Endothelial cell of umbilical vein (primary cell): ENCODE results near the gene MRPL12. TPM values are rescaled to one million over a fixed set of nuclear protein-coding genes. Genes with fewer than 3 reads are reported as not detected.

Experiments
- BruUV-seq: library from RNA; stranded (reverse); fragments of 400-500 nt; replicated peaks from 2 replicates; lab custom pipeline; 2021; lab: Mats Ljungman, UMichigan
- CTCF ChIA-PET: fragments of 300-600, 350-600 bp; sonication (Branson Sonifier 250); formaldehyde crosslinking; loops from one replicate; lab custom pipeline; 2021; ENCODE audit warnings: antibody characterized with exemption, inconsistent platforms; lab: Charles Lee
- POLR2A ChIA-PET: fragments of 300-600, 350-600 bp; sonication (Branson Sonifier 250); formaldehyde crosslinking; loops from one replicate; lab custom pipeline; 2021; ENCODE audit warnings: antibody characterized with exemption, inconsistent platforms; lab: Charles Lee
- DNase-seq: peaks from one replicate; pipeline ENCODE4 v3.0.0-alpha.2; 2011; ENCODE audit warnings: low read depth, low spot score
- FAIRE-seq: peaks from 2 replicates; lab custom pipeline; 2011; peaks lifted over from hg19 to GRCh38; lab: Jason Lieb, UNC
- H2AFZ ChIP-seq: 2 replicates; pipeline ENCODE4 v1.6.0; 2012; ENCODE audit warnings: low read depth, low read length, control low read depth, inconsistent platforms
- H3K27ac ChIP-seq: 2 replicates; pipeline ENCODE4 v1.5.1; 2011; ENCODE audit warnings: low read depth, mild to moderate bottlenecking, control low read depth, low read length, moderate library complexity; ENCODE audit not compliant: insufficient read depth
- H3K27me3 ChIP-seq, 2 experiments: 2 replicates each; pipeline versions ENCODE4 v1.6.0 to v1.6.1; 2011; ENCODE audit warnings: low read length in 2 of 2, mixed read lengths in 1 of 2; ENCODE audit not compliant: control insufficient read depth in 2 of 2, insufficient read depth in 2 of 2
- H3K36me3 ChIP-seq, 2 experiments: 2 replicates in 1 of 2; 3 replicates in 1 of 2; pipeline ENCODE4 v1.5.1; 2011; ENCODE audit warnings: low read length in 2 of 2, mild to moderate bottlenecking in 1 of 2, moderate library complexity in 1 of 2; ENCODE audit not compliant: control insufficient read depth in 2 of 2, insufficient read depth in 2 of 2; ENCODE audit errors: extremely low read depth in 1 of 2
- H3K4me1 ChIP-seq: 3 replicates; pipeline ENCODE4 v1.5.1; 2011; ENCODE audit warnings: mild to moderate bottlenecking, low read length; ENCODE audit not compliant: control insufficient read depth, insufficient read depth; ENCODE audit errors: extremely low read depth
- H3K4me2 ChIP-seq: 2 replicates; pipeline ENCODE4 v1.6.1; 2011; ENCODE audit warnings: low read length, control low read depth, mixed read lengths; ENCODE audit not compliant: insufficient read depth
- H3K4me3 ChIP-seq, 3 experiments: fragments of 200-600 bp in 1 of 3; sonication (generic), shearing (Covaris generic) in 1 of 3; replicated peaks in 1 of 3; 2 replicates each; pipeline ENCODE4 v1.5.1; 2011 to 2016; ENCODE audit warnings: control low read depth in 3 of 3, low read length in 3 of 3, mild to moderate bottlenecking in 2 of 3, inconsistent platforms in 1 of 3, low read depth in 1 of 3, moderate library complexity in 1 of 3; ENCODE audit not compliant: insufficient read depth in 1 of 3
- H3K79me2 ChIP-seq: 2 replicates; pipeline ENCODE4 v1.6.0; 2012; ENCODE audit warnings: low read length, inconsistent platforms; ENCODE audit not compliant: control insufficient read depth, insufficient read depth
- H3K9ac ChIP-seq: replicated peaks from 2 replicates; pipeline ENCODE3; 2011; ENCODE audit warnings: low read length, control low read depth; ENCODE audit not compliant: insufficient read depth; ENCODE audit errors: extremely low read depth
- H3K9me1 ChIP-seq: replicated peaks from 3 replicates; pipeline ENCODE4 v1.6.0; 2011; ENCODE audit warnings: mild to moderate bottlenecking, low read length; ENCODE audit not compliant: control insufficient read depth, insufficient read depth; ENCODE audit errors: extremely low read depth
- H3K9me3 ChIP-seq: replicated peaks from 2 replicates; pipeline ENCODE4 v1.5.1; 2012; ENCODE audit warnings: low read length, inconsistent platforms; ENCODE audit not compliant: control insufficient read depth, insufficient read depth
- H4K20me1 ChIP-seq: replicated peaks from 2 replicates; pipeline ENCODE3; 2011; ENCODE audit warnings: mild to moderate bottlenecking, low read length; ENCODE audit not compliant: control insufficient read depth, insufficient read depth; ENCODE audit errors: extremely low read depth
- CTCF ChIP-seq, 2 donors: IDR thresholded peaks; 1 replicate in 1 of 2; 2 replicates in 1 of 2; pipeline ENCODE4 v1.5.1; 2011; ENCODE audit warnings: low read length in 2 of 2, mild to moderate bottlenecking in 2 of 2, moderate library complexity in 2 of 2, control low read depth in 1 of 2, inconsistent platforms in 1 of 2, low read depth in 1 of 2; ENCODE audit not compliant: insufficient read depth in 1 of 2; ENCODE audit errors: extremely low read depth in 1 of 2
- FOS ChIP-seq: IDR thresholded peaks from 2 replicates; pipeline ENCODE4 v1.6.1; 2011; ENCODE audit warnings: mild to moderate bottlenecking, low read length, moderate library complexity, borderline replicate concordance; ENCODE audit not compliant: insufficient read depth
- GATA2 ChIP-seq: IDR thresholded peaks from 2 replicates; pipeline ENCODE4 v1.7.0; 2011; ENCODE audit warnings: low read depth, mild to moderate bottlenecking, moderate library complexity, mixed read lengths, low read length; ENCODE audit not compliant: insufficient read length, insufficient read depth
- JUN ChIP-seq: IDR thresholded peaks from 2 replicates; pipeline ENCODE4 v1.6.1; 2011; ENCODE audit warnings: borderline replicate concordance, low read depth; ENCODE audit not compliant: insufficient read length, insufficient read depth
- POLR2A ChIP-seq: IDR thresholded peaks from 2 replicates; pipeline ENCODE4 v1.6.1; 2012; ENCODE audit warnings: low read depth, mild to moderate bottlenecking, control low read depth, low read length
- POLR2AphosphoS5 ChIP-seq: IDR thresholded peaks from 2 replicates; pipeline ENCODE4 v1.6.1; 2012; ENCODE audit warnings: low read depth, mild to moderate bottlenecking, control low read depth, low read length, moderate library complexity; ENCODE audit not compliant: insufficient read depth
- dilution Hi-C: fragments of 300-500 bp; cut with MboI; formaldehyde crosslinking; loops from one replicate; pipeline ENCODE4 v1.15.0; 2019; ENCODE audit warnings: low sequenced_read_pairs; ENCODE audit not compliant: extremely low pct_ligation_motif_present
- intact Hi-C: fragments of 100-400 bp; cut with micrococcal nuclease; formaldehyde crosslinking; loops from one replicate; pipeline ENCODE4 v1.10.0; 2022
- polyA plus RNA-seq, 4 experiments: library from polyadenylated mRNA; depleted of rRNA in 3 of 4; stranded (reverse) in 3 of 4; unstranded in 1 of 4; fragments of >200 nt; gene quantifications; 2 replicates each; pipeline versions ENCODE4 v1.2.1 to v1.2.3, GENCODE V29; 2011 to 2012; ENCODE audit warnings: missing spikeins in 1 of 4
- total RNA-seq: library from RNA; stranded (reverse); gene quantifications from 2 replicates; pipeline ENCODE4 v1.2.3, GENCODE V29; 2021

The MRPL12 gene
- total and polyA plus RNA-seq, 2 donors (not counting 3 experiments of a cell fraction or from before 2014, with no cell fraction given), result 91.9 to 99.9 TPM

GRCh38 chr17:81703747-81704654 lies 834 bp downstream of the MRPL12 start:
- DNase-seq (no peak), FAIRE-seq (no peak)
- TSS peak; percentile 29 for BruUV-seq
- TF ChIP-seq CTCF (IDR thresholded peaks at IDR 0.05; ENCODE audit: extremely low read depth in 1 of 2, insufficient read depth in 1 of 2, low read depth in 1 of 2, low read length in 2 of 2) (no peak), POLR2A (no peak), FOS (no peak), POLR2AphosphoS5 (no peak), GATA2 (no peak), JUN (no peak)
- peak overlapping the region; percentile 87 for H3K27ac ChIP-seq
- peak overlapping the region; percentile 79 for H3K4me2 ChIP-seq
- POLR2A ChIA-PET, result interaction anchor here (1.0 kb wide), 1 partner anchor 21 kb away, joined by 4 read pairs; the partner anchor contains the start of gene ARL16
- H3K4me3 ChIP-seq, result peak overlapping the region; percentile 70 to 86 (median 76)
- no peaks in the 10 kb centered on the region for H3K9me3 ChIP-seq
- no peaks in the 10 kb centered on the region for H3K9me1 ChIP-seq
- dilution Hi-C loops, result no loop called here
- H3K27me3 ChIP-seq, result no peaks in the 10 kb centered on the region
- CTCF ChIA-PET, result interaction anchor here (1.0 to 2.8 kb wide), 3 partner anchors 9 to 125 kb away, joined by 3 to 19 read pairs (median 3); partner anchors contain the start of genes ARL16 and HGS
- intact Hi-C loops, result loop anchor here (1.0 to 2.0 kb wide), 2 partner anchors 8 to 19 kb away; partner anchors contain the start of genes HGS and SLC25A10
- H2AFZ ChIP-seq, result no peak overlapping the region
- H3K9ac ChIP-seq, result peak overlapping the region; percentile 98
- H3K4me1 ChIP-seq, result peaks cover 19% of the 10 kb centered on the region
- peaks cover 30% of the 10 kb centered on the region for H3K79me2 ChIP-seq
- H4K20me1 ChIP-seq, result no peaks in the 10 kb centered on the region
- peaks cover 3 to 28% of the 10 kb centered on the region in 2 experiments for H3K36me3 ChIP-seq
